ENCODE data around the gene CSF2RB. TPM values are rescaled to one million over a fixed set of nuclear protein-coding genes. Genes with fewer than 3 reads are reported as not detected.

CSF2RB gene
- total RNA-seq, 1 donor from 2014 or later, result 5.0 TPM

DNA sequence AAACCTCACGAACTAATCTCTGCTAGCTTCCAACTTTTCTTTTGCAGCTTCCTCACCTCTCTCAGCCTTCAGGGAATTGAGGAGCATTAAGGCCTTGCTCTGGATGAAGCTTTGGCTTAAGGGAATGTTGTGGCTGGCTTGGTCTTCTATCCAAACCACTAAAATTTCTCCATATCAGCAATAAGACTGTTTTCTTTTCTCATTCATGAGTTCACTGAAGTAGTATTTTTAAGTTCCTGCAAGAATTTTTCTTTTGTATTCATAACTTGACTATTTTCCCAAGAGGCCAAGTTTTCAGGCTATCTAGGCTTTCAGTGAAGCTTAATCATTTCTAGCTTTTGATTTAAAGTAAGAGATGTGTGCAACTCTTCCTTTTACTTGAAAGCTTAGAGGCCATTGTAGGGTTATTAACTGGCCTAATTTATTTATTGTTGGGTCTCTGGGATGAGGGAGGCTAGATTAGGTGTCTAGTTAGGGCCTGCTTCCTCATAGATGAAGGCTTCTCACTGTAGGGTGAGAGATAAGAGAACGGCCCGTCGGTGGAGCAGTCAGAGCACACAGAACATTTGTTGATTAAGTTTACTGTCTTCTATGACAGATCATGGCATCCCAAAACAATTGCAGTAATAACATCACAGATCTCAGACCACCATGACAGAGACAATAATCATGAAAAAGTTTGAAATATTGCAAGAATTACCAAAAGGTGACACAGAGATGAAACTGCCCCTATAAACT, 33.2 kb downstream of the CSF2RB start:
- Mint-ChIP-seq H3K4me3 (no peak overlapping the region), H3K27ac (no peak overlapping the region), H3K27me3 (peaks cover 7% of the 10 kb centered on the region), H3K36me3 (ENCODE audit: low read depth) (no peaks in the 10 kb centered on the region), H3K9me3 (no peaks in the 10 kb centered on the region), H3K4me1 (peaks cover 2% of the 10 kb centered on the region)
- no peak for DNase-seq
- intact Hi-C loops (cut with micrococcal nuclease), result no loop called here

DNA sequence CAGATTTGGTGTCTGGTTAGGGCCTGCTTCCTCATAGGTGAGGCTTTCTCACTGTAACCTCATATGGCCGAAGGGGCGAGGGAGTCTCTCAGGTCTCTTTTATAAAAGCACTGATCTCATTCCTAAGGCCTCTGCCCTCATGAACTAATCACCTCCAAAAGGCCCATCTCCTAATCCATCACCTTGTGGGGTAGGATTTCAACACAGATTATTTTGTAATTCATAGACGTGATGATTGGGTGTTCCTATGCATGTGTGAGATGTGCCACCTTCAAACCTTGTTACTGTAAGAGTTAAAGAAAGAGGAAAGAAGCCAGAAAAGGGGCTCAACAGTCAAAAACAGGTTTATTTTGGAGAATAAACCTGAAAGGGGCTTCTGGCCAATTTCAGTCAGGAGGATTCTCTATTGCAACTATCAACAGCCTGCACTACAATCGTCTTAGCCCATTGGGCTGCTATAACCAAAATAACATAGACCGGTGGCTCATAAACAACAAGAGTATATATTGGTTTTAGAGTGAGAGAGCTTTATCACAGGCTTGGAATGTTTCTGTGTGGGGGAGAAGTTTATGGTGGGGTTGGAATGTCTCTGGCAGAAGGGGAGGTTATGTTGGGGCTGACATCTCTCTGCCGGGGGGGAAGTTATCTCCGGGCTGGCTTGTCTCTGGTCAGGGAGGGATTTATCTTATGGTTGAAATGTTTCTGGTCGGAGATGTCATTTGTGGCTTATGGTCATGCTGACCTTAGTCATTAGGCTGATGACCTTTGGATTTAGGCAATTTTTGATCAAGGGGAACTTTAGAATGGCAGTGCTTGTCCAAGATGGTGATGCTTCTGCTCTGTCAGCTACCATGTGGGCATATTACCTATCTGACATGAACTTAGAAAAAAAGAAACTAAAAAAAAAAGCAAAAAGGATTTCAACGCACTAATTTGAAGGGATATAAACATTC, 35.1 kb downstream of the CSF2RB start:
- no peaks in the 10 kb centered on the region for H3K36me3 Mint-ChIP-seq (ENCODE audit: low read depth)
- H3K9me3 Mint-ChIP-seq, result no peaks in the 10 kb centered on the region
- intact Hi-C loops (cut with micrococcal nuclease), result no loop called here
- peaks cover 7% of the 10 kb centered on the region for H3K27me3 Mint-ChIP-seq
- no peak for DNase-seq
- no peaks in the 10 kb centered on the region for H3K4me1 Mint-ChIP-seq
- H3K27ac Mint-ChIP-seq, result no peak overlapping the region
- no peak overlapping the region for H3K4me3 Mint-ChIP-seq

GRCh38 chr22:36950797-36951590, 37.6 kb downstream of the CSF2RB start:
- Mint-ChIP-seq H3K4me3 (no peak overlapping the region), H3K27ac (no peak overlapping the region), H3K36me3 (ENCODE audit: low read depth) (no peaks in the 10 kb centered on the region), H3K27me3 (no peaks in the 10 kb centered on the region), H3K4me1 (peaks cover 11% of the 10 kb centered on the region), H3K9me3 (no peaks in the 10 kb centered on the region)
- intact Hi-C loops (cut with micrococcal nuclease), result no loop called here
- no peak for DNase-seq

GRCh38 chr22:36951746-36952145, 38.3 kb downstream of the CSF2RB start:
- intact Hi-C loops (cut with micrococcal nuclease), result no loop called here
- H3K36me3 Mint-ChIP-seq (ENCODE audit: low read depth), result no peaks in the 10 kb centered on the region
- H3K4me3 Mint-ChIP-seq, result no peak overlapping the region
- peaks cover 4% of the 10 kb centered on the region for H3K9me3 Mint-ChIP-seq
- no peak overlapping the region for H3K27ac Mint-ChIP-seq
- peaks cover 11% of the 10 kb centered on the region for H3K4me1 Mint-ChIP-seq
- H3K27me3 Mint-ChIP-seq, result no peaks in the 10 kb centered on the region
- no peak for DNase-seq

GRCh38 chr22:36953239-36954080, 40.0 kb downstream of the CSF2RB start:
- H3K36me3 Mint-ChIP-seq (ENCODE audit: low read depth), result no peaks in the 10 kb centered on the region
- peaks cover 11% of the 10 kb centered on the region for H3K4me1 Mint-ChIP-seq
- H3K9me3 Mint-ChIP-seq, result peaks cover 7% of the 10 kb centered on the region
- H3K27me3 Mint-ChIP-seq, result no peaks in the 10 kb centered on the region
- DNase-seq, result no peak
- no peak overlapping the region for H3K4me3 Mint-ChIP-seq
- intact Hi-C loops (cut with micrococcal nuclease), result no loop called here
- no peak overlapping the region for H3K27ac Mint-ChIP-seq

- H3K4me3 Mint-ChIP-seq, result no peak overlapping the region
- peaks cover 16% of the 10 kb centered on the region for H3K9me3 Mint-ChIP-seq
- DNase-seq, result no peak
- H3K27me3 Mint-ChIP-seq, result no peaks in the 10 kb centered on the region
- H3K36me3 Mint-ChIP-seq (ENCODE audit: low read depth), result peaks cover 2% of the 10 kb centered on the region
- no peak overlapping the region for H3K27ac Mint-ChIP-seq
- peaks cover 11% of the 10 kb centered on the region for H3K4me1 Mint-ChIP-seq
- intact Hi-C loops (cut with micrococcal nuclease), result no loop called here
These were observed 41.0 kb downstream of the CSF2RB start for GRCh38 chr22:36954251-36955014.

DNA sequence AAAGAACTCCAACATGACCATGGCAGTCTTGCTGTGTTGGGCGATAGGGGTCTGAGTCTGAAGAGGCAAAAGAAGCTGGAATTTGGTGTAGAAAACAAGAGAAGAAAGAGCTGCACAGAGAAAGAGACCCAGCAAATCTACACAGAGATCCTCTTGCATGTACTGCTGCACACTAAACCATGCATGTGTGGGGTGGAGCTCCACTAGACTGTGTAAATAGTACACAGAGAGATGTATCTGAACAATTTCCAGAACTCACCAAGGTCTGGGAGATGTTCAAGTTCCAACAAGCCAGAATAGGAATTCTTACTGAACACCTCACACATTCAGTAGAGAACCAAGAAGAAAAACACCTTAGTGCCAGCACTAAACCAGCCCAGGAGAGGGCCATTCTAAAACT, 42.3 kb downstream of the CSF2RB start:
- H3K4me1 Mint-ChIP-seq, result peaks cover 11% of the 10 kb centered on the region
- H3K27me3 Mint-ChIP-seq, result peaks cover 4% of the 10 kb centered on the region
- no peak overlapping the region for H3K27ac Mint-ChIP-seq
- intact Hi-C loops (cut with micrococcal nuclease), result no loop called here
- peaks cover 16% of the 10 kb centered on the region for H3K9me3 Mint-ChIP-seq
- no peak overlapping the region for H3K4me3 Mint-ChIP-seq
- H3K36me3 Mint-ChIP-seq (ENCODE audit: low read depth), result peaks cover 2% of the 10 kb centered on the region
- no peak for DNase-seq

DNA sequence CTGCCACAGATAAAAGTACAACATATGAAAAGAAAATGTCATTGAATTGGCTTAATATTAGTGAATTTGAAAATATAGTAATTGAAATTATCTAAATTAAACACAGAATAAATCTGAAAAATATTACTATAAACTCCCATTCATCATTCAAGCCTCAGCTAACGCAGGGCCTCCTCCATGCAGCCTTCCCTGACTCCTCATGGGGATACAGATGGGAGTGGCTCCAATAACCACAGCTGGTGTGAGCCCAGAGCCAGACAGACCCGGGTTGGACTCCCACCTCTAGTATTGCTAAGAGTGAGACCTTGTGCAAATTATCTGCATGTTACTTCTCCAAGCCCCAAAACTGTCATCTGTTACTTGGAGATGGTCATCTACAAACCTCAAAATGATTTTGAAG, 44.9 kb downstream of the CSF2RB start:
- H3K27ac Mint-ChIP-seq, result no peak overlapping the region
- peaks cover 22% of the 10 kb centered on the region for H3K27me3 Mint-ChIP-seq
- H3K4me3 Mint-ChIP-seq, result no peak overlapping the region
- no peak for DNase-seq
- intact Hi-C loops (cut with micrococcal nuclease), result no loop called here
- H3K4me1 Mint-ChIP-seq, result peaks cover 11% of the 10 kb centered on the region
- peaks cover 16% of the 10 kb centered on the region for H3K9me3 Mint-ChIP-seq
- H3K36me3 Mint-ChIP-seq (ENCODE audit: low read depth), result peaks cover 2% of the 10 kb centered on the region

- Mint-ChIP-seq H3K9me3 (peaks cover 14% of the 10 kb centered on the region), H3K27me3 (peaks cover 24% of the 10 kb centered on the region), H3K4me3 (no peak overlapping the region), H3K36me3 (ENCODE audit: low read depth) (peaks cover 2% of the 10 kb centered on the region), H3K4me1 (no peaks in the 10 kb centered on the region), H3K27ac (no peak overlapping the region)
- DNase-seq, result no peak
- intact Hi-C loops (cut with micrococcal nuclease), result no loop called here
These were observed 48.2 kb downstream of the CSF2RB start for GRCh38 chr22:36961626-36962025.

DNA sequence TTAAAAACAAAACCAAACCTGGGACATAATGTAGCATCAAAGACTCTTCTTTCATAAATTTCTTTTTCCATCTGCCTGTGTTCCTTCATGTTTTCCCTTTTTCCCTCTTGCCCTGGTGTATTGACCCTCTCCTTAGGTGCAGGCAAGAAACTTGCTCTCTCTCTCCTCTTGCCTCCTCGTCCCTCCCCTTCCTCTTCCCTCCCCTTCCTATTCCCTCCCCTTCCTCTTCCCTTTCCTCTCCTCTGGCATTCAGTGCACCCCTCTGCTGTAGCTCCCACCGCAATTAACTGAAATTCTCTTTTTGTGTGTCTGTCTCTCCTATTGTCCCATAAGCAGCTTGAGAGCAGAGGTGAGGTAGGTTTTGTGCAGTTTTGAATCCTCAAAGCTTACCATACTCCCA, 49.9 kb downstream of the CSF2RB start:
- DNase-seq, result no peak
- H3K4me3 Mint-ChIP-seq, result no peak overlapping the region
- peaks cover 25% of the 10 kb centered on the region for H3K27me3 Mint-ChIP-seq
- peaks cover 10% of the 10 kb centered on the region for H3K9me3 Mint-ChIP-seq
- H3K36me3 Mint-ChIP-seq (ENCODE audit: low read depth), result peaks cover 2% of the 10 kb centered on the region
- no peaks in the 10 kb centered on the region for H3K4me1 Mint-ChIP-seq
- intact Hi-C loops (cut with micrococcal nuclease), result no loop called here
- no peak overlapping the region for H3K27ac Mint-ChIP-seq

- H3K9me3 Mint-ChIP-seq, result peaks cover 2% of the 10 kb centered on the region
These were observed 50.7 kb downstream of the CSF2RB start for GRCh38 chr22:36964106-36964505.

DNA sequence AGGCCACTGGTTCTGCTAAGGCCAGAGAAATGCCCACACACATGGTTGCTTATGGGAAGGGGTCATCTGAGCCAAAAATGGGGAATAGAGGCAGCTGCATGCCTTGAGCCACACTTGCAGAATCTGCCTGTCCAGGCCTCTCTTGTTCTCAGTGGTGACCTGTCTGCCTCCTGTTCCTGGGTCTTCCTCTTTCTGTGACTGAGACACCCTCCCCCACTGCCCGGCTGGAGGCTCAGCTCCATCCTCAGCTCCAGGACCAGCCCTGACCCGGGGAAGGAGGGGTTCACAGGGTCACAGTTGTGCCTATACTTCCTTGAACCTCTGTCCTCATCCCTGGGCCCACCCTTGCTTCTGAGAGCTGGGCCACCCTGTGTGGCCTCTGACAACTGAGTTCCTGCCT, 52.3 kb downstream of the CSF2RB start:
- Mint-ChIP-seq H3K36me3 (ENCODE audit: low read depth) (no peaks in the 10 kb centered on the region), H3K27ac (no peak overlapping the region), H3K4me3 (no peak overlapping the region), H3K4me1 (no peaks in the 10 kb centered on the region), H3K27me3 (peaks cover 29% of the 10 kb centered on the region), H3K9me3 (no peaks in the 10 kb centered on the region)
- no peak for DNase-seq
- intact Hi-C loops (cut with micrococcal nuclease), result no loop called here

More at GRCh38 chr22:36964106-36964505, 50.7 kb downstream of the CSF2RB start:
- Mint-ChIP-seq H3K4me1 (no peaks in the 10 kb centered on the region), H3K36me3 (ENCODE audit: low read depth) (no peaks in the 10 kb centered on the region), H3K27ac (no peak overlapping the region), H3K4me3 (no peak overlapping the region), H3K27me3 (peaks cover 30% of the 10 kb centered on the region)
- no peak for DNase-seq
- intact Hi-C loops (cut with micrococcal nuclease), result no loop called here
